ENCODE data around the gene PRKCD.

Gene PRKCD

GRCh38 chr3:53234130-53234840, 73.3 kb downstream of the PRKCD start:
- TF ChIP-seq CTCF (IDR thresholded peaks at IDR 0.05; ENCODE audit: insufficient read depth, low read depth, low read length, missing control alignments), result no peak
- DNase-seq (ENCODE audit: low read depth), result no peak
- H3K4me3 ChIP-seq (ENCODE audit: low read depth, low read length), result no peak overlapping the region

GRCh38 chr3:53234841-53235232, 73.8 kb downstream of the PRKCD start:
- H3K4me3 ChIP-seq (ENCODE audit: low read depth, low read length), result no peak overlapping the region
- no peak for TF ChIP-seq CTCF (IDR thresholded peaks at IDR 0.05; ENCODE audit: insufficient read depth, low read depth, low read length, missing control alignments)
- no peak for DNase-seq (ENCODE audit: low read depth)

GRCh38 chr3:53235545-53235944, 74.5 kb downstream of the PRKCD start:
- H3K4me3 ChIP-seq (ENCODE audit: low read depth, low read length), result no peak overlapping the region
- no peak for DNase-seq (ENCODE audit: low read depth)
- TF ChIP-seq CTCF (IDR thresholded peaks at IDR 0.05; ENCODE audit: insufficient read depth, low read depth, low read length, missing control alignments), result no peak

- no peak for TF ChIP-seq CTCF (IDR thresholded peaks at IDR 0.05; ENCODE audit: insufficient read depth, low read depth, low read length, missing control alignments)
Observed at GRCh38 chr3:53236112-53236841, 75.3 kb downstream of the PRKCD start.

GRCh38 chr3:53238051-53238850, 77.2 kb downstream of the PRKCD start:
- H3K4me3 ChIP-seq (ENCODE audit: low read depth, low read length), result no peak overlapping the region
- DNase-seq (ENCODE audit: low read depth), result no peak
- no peak for TF ChIP-seq CTCF (IDR thresholded peaks at IDR 0.05; ENCODE audit: insufficient read depth, low read depth, low read length, missing control alignments)

More at GRCh38 chr3:53236112-53236841, 75.3 kb downstream of the PRKCD start:
- no peak for DNase-seq (ENCODE audit: low read depth)
- no peak overlapping the region for H3K4me3 ChIP-seq (ENCODE audit: low read depth, low read length)

- no peak for TF ChIP-seq CTCF (IDR thresholded peaks at IDR 0.05; ENCODE audit: insufficient read depth, low read depth, low read length, missing control alignments)
- DNase-seq (ENCODE audit: low read depth), result no peak
- H3K4me3 ChIP-seq (ENCODE audit: low read depth, low read length), result no peak overlapping the region
Observed at GRCh38 chr3:53238886-53239285, 77.9 kb downstream of the PRKCD start.

Measured in GM12865 (cell line).